Caco-2 (cell line): Measurements from ENCODE around the gene NKG7. TPM values are rescaled to one million over a fixed set of nuclear protein-coding genes. Genes with fewer than 3 reads are reported as not detected.

Experiments
- BruUV-seq: library from RNA; stranded (reverse); fragments of 400-500 nt; replicated peaks from 2 replicates; lab custom pipeline; 2021; lab: Mats Ljungman, UMichigan
- CTCF ChIA-PET: fragments of 300-600 bp; sonication (Branson Sonifier 250); formaldehyde crosslinking; loops from one replicate; lab custom pipeline; 2022; ENCODE audit warnings: antibody characterized with exemption; lab: Charles Lee
- POLR2A ChIA-PET: fragments of 300-600 bp; sonication (Branson Sonifier 250); formaldehyde crosslinking; loops from one replicate; lab custom pipeline; 2022; ENCODE audit warnings: antibody characterized with exemption; lab: Charles Lee
- DNase-seq, 2 experiments: peaks; one replicate each; pipeline versions ENCODE4 v3.0.0 to v3.0.0-alpha.2; 2020 to 2022
- H3K27me3 ChIP-seq: replicated peaks from 2 replicates; pipeline ENCODE4 v1.6.0; 2011; ENCODE audit warnings: low read length; ENCODE audit not compliant: control insufficient read depth, insufficient read depth
- H3K36me3 ChIP-seq: 2 replicates; pipeline ENCODE4 v1.5.1; 2011; ENCODE audit warnings: low read length; ENCODE audit not compliant: control insufficient read depth, insufficient read depth
- H3K4me1 ChIP-seq: fragments of 250-450 bp; sonication (Bioruptor Pico); 2 replicates; pipeline ENCODE4 v1.5.1; 2020; ENCODE audit warnings: mild to moderate bottlenecking
- H3K4me3 ChIP-seq: 2 replicates; pipeline ENCODE4 v1.5.1; 2011; ENCODE audit warnings: low read depth, mild to moderate bottlenecking, control low read depth, low read length
- H3K9me3 ChIP-seq: fragments of 250-450 bp; sonication (Bioruptor Pico); 2 replicates; pipeline ENCODE4 v1.5.1; 2020; ENCODE audit warnings: mild to moderate bottlenecking, moderate library complexity
- H3K27ac Mint-ChIP-seq: one replicate; pipeline ENCODE4 v1.8.0; 2022; ENCODE audit warnings: mixed read lengths; ENCODE audit not compliant: unreplicated experiment
- H3K27me3 Mint-ChIP-seq: one replicate; pipeline ENCODE4 v1.8.0; 2022; ENCODE audit warnings: mixed read lengths; ENCODE audit not compliant: insufficient read depth, unreplicated experiment
- H3K36me3 Mint-ChIP-seq: one replicate; pipeline ENCODE4 v1.8.0; 2022; ENCODE audit warnings: mild to moderate bottlenecking, mixed read lengths; ENCODE audit not compliant: insufficient read depth, unreplicated experiment
- H3K4me1 Mint-ChIP-seq: one replicate; pipeline ENCODE4 v1.8.0; 2022; ENCODE audit warnings: low read depth, mixed read lengths; ENCODE audit not compliant: unreplicated experiment
- H3K4me3 Mint-ChIP-seq: one replicate; pipeline ENCODE4 v1.8.0; 2022; ENCODE audit warnings: mild to moderate bottlenecking, moderate library complexity, mixed read lengths; ENCODE audit not compliant: unreplicated experiment
- H3K9me3 Mint-ChIP-seq: one replicate; pipeline ENCODE4 v1.8.0; 2022; ENCODE audit warnings: mixed read lengths; ENCODE audit not compliant: unreplicated experiment
- intact Hi-C: fragments of 100-400 bp; cut with micrococcal nuclease; formaldehyde crosslinking; loops from one replicate; pipeline ENCODE4 v1.10.0; 2022; ENCODE audit not compliant: unreplicated experiment
- total RNA-seq: library from RNA; stranded (reverse); gene quantifications from 2 replicates; pipeline ENCODE4 v1.2.3, GENCODE V29; 2022
- TF ChIP-seq, protein P1 (sequence below), 2 experiments: fragments of 200-600 bp in 1 of 2; IDR thresholded peaks; 1 replicate in 1 of 2; 2 replicates in 1 of 2; pipeline versions ENCODE4 v1.5.1 to v1.8.0; 2011 to 2022; ENCODE audit warnings: antibody characterized with exemption in 1 of 2, control low read depth in 1 of 2, inconsistent platforms in 1 of 2, low read depth in 1 of 2, low read length in 1 of 2, mild to moderate bottlenecking in 1 of 2, moderate library complexity in 1 of 2; ENCODE audit not compliant: insufficient read depth in 1 of 2, severe bottlenecking in 1 of 2, unreplicated experiment in 1 of 2

Gene NKG7
- total RNA-seq, 1 experiment from 2014 or later = not detected

DNA sequence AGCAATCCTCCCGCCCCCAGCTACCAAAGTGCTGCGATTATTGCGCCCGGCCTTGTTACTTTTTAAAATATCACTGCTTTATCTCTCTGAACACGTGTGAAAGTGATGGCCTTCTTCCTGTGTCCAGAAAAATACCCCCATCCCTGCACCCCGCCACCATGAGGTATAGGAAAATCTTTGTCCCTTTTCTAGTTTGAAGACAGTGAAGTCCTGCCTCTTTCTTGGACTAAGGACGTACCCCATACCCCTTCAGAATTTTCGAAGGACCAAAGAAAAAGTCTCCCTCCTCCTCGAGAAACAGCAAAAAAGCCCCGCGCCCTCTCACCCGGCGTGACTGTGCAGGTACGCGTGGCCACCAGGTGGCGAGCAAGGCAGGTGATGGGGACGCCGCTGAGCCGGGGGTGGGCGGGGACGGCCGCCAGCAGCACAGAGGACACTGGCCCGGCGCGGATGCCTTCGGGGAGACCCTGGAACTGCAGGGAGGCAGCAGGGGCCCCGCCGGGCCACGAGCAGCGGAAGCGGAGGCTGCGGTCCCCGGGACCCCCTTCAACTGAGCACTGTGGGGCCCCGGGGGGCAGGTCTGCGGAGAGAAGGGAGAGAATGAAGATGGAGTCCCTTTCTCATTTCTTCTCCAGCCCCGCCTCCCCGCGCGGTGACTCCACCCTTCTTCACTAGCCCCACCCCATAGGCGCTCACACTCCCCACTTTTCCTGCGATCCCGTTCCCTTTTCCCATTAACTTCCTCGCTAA lies 33.7 kb downstream of the NKG7 start:
- intact Hi-C loops = loop anchor here (1.0 to 2.0 kb wide), 5 partner anchors 16 to 318 kb away; no protein-coding TSS in a partner anchor
- Mint-ChIP-seq H3K4me1 (peaks cover 25% of the 10 kb centered on the region), H3K27me3 (no peaks in the 10 kb centered on the region), H3K27ac (peak overlapping the region; percentile 90), H3K36me3 (peaks cover 24% of the 10 kb centered on the region), H3K9me3 (no peaks in the 10 kb centered on the region), H3K4me3 (peak overlapping the region; percentile 86)
- Histone ChIP-seq H3K27me3 (no peaks in the 10 kb centered on the region), H3K9me3 (no peaks in the 10 kb centered on the region), H3K36me3 (no peaks in the 10 kb centered on the region), H3K4me1 (peaks cover 26% of the 10 kb centered on the region), H3K4me3 (peak overlapping the region; percentile 78)
- ChIA-PET CTCF (interaction anchor here (1.0 to 3.9 kb wide), 8 partner anchors 16 to 56 kb away, joined by 3 to 46 read pairs (median 14); partner anchors contain the start of gene ETFB), POLR2A (interaction anchor here (1.2 to 2.2 kb wide), 2 partner anchors 24 to 29 kb away, joined by 24 to 67 read pairs; no protein-coding TSS in a partner anchor)
- peak; percentile 89 to 92 for DNase-seq
- TF ChIP-seq, protein P1, sequence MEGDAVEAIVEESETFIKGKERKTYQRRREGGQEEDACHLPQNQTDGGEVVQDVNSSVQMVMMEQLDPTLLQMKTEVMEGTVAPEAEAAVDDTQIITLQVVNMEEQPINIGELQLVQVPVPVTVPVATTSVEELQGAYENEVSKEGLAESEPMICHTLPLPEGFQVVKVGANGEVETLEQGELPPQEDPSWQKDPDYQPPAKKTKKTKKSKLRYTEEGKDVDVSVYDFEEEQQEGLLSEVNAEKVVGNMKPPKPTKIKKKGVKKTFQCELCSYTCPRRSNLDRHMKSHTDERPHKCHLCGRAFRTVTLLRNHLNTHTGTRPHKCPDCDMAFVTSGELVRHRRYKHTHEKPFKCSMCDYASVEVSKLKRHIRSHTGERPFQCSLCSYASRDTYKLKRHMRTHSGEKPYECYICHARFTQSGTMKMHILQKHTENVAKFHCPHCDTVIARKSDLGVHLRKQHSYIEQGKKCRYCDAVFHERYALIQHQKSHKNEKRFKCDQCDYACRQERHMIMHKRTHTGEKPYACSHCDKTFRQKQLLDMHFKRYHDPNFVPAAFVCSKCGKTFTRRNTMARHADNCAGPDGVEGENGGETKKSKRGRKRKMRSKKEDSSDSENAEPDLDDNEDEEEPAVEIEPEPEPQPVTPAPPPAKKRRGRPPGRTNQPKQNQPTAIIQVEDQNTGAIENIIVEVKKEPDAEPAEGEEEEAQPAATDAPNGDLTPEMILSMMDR (IDR thresholded peaks at IDR 0.05; ENCODE audit: insufficient read depth in 1 of 2, low read depth in 1 of 2, low read length in 1 of 2, severe bottlenecking in 1 of 2, unreplicated experiment in 1 of 2) = peak; percentile 92 to 94
- BruUV-seq = TSS peak; percentile 33

DNA sequence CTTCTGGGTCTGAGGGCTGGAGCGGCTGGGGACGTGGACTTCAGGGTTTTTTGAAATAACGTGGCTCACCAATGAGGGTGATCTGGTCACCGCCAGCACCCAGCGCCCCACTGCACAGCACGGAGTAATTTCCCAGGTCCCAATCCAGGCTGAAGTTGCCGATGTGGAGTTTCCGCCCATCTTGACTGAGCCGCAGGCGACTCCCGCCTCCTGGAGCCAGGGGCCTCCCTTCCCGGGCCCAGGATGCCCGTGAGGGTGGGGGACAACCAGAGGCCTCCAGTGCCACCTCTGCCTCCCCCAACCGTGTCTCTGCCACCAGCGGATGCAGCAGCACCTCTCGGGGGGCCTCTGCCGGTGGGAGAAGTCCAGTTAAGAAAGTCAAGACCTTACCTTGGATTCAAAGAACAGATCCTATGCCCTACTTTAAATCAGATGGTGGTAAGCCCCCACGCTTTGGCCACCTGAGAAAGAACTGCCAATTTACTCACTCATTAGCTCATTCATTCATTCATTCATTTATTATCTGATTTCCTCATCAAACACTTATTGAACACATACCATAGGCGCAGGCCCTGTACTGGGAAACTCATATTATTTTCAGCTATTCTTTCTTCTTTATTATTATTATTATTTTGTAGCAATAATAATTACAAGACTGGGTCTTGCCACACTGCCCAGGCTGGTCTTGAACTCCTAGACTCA lies 34.4 kb downstream of the NKG7 start:
- H3K36me3 ChIP-seq = no peaks in the 10 kb centered on the region
- TF ChIP-seq, protein P1 (IDR thresholded peaks at IDR 0.05; ENCODE audit: insufficient read depth in 1 of 2, low read depth in 1 of 2, low read length in 1 of 2, severe bottlenecking in 1 of 2, unreplicated experiment in 1 of 2) = no peak
- CTCF ChIA-PET = no interaction called here
- peaks cover 24% of the 10 kb centered on the region for H3K36me3 Mint-ChIP-seq
- DNase-seq = no peak
- H3K9me3 Mint-ChIP-seq = no peaks in the 10 kb centered on the region
- peak overlapping the region; percentile 86 for H3K4me3 Mint-ChIP-seq
- no peaks in the 10 kb centered on the region for H3K27me3 Mint-ChIP-seq
- intact Hi-C loops = loop anchor here (2.0 kb wide), 1 partner anchor 319 kb away; no protein-coding TSS in a partner anchor
- H3K27me3 ChIP-seq = no peaks in the 10 kb centered on the region
- H3K9me3 ChIP-seq = no peaks in the 10 kb centered on the region
- POLR2A ChIA-PET = no interaction called here
- no peak overlapping the region for H3K27ac Mint-ChIP-seq
- no peak overlapping the region; the same call in 1 of the 2 replicates for H3K4me3 ChIP-seq
- H3K4me1 Mint-ChIP-seq = peaks cover 22% of the 10 kb centered on the region
- no TSS peak for BruUV-seq
- H3K4me1 ChIP-seq = peaks cover 24% of the 10 kb centered on the region

DNA sequence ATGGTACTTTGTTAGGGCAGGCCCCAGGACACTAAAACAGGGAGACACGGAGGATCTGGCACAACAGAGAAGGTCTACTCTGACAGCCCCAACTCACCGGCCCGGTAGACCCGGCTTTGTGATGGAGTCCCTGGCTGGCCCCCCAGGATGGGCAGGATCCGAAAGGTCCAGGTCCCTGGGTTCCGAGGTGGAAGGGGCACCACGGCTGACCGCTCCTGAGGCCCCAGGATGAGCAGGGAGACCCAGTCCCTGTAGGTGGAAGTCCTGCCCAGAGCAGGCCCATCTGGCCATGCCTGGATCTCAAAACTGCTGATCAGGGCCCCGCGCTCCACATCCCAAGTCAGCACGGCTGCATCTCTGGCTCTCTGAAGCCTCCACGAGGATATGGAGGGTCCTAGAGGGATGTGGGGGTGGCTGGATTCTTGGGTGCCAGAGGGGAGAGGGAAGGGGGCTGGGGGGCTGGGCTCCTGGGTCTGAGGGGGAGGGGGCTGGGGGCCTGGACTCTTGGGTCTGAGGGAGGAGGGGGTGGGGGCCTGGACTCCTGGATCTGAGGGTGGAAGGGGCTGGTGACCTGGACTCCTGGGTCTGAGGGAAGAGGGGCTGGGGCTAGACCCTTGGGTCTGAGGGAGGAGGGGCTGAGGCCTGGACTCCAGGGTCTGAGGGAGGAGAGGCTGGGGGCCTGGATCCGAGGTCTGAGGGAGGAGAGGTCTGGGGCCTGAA lies 35.2 kb downstream of the NKG7 start:
- H3K4me3 ChIP-seq = no peak overlapping the region

More for the DNA sequence above, 35.2 kb downstream of the NKG7 start:
- no TSS peak for BruUV-seq
- POLR2A ChIA-PET = no interaction called here
- TF ChIP-seq, protein P1 (IDR thresholded peaks at IDR 0.05; ENCODE audit: insufficient read depth in 1 of 2, low read depth in 1 of 2, low read length in 1 of 2, severe bottlenecking in 1 of 2, unreplicated experiment in 1 of 2) = no peak
- no peaks in the 10 kb centered on the region for H3K27me3 ChIP-seq
- H3K36me3 ChIP-seq = no peaks in the 10 kb centered on the region
- Mint-ChIP-seq H3K27ac (no peak overlapping the region), H3K36me3 (peaks cover 20% of the 10 kb centered on the region), H3K27me3 (no peaks in the 10 kb centered on the region), H3K4me3 (no peak overlapping the region), H3K4me1 (peaks cover 15% of the 10 kb centered on the region), H3K9me3 (no peaks in the 10 kb centered on the region)
- no peaks in the 10 kb centered on the region for H3K9me3 ChIP-seq
- intact Hi-C loops = no loop called here
- peaks cover 17% of the 10 kb centered on the region for H3K4me1 ChIP-seq
- DNase-seq = no peak
- CTCF ChIA-PET = interaction anchor here (0.6 kb wide), 1 partner anchor 30 kb away, joined by 4 read pairs; no protein-coding TSS in a partner anchor
